Gastroesophageal sphincter (tissue), 4 donors: ENCODE data around the gene AMOTL1. TPM values are rescaled to one million over a fixed set of nuclear protein-coding genes. Genes with fewer than 3 reads are reported as not detected.

Experiments used
- ATAC-seq: fragments of 150-250 bp; one replicate; pipeline ENCODE4 v1.9.1; 2016; ENCODE audit warnings: mild to moderate bottlenecking, moderate library complexity
- H3K27ac ChIP-seq, 4 donors: fragments of 200-600 bp; sonication (generic) in 3 of 4; 1 replicate in 3 of 4; 2 replicates in 1 of 4; pipeline ENCODE4 v1.5.1; 2016 to 2019
- H3K27me3 ChIP-seq: fragments of 200-600 bp; sonication (generic); one replicate; pipeline ENCODE4 v1.5.1; 2019
- H3K36me3 ChIP-seq, 2 donors: fragments of 200-600 bp; sonication (generic); one replicate each; pipeline ENCODE4 v1.5.1; 2019; ENCODE audit warnings: control low read depth in 1 of 2
- H3K4me1 ChIP-seq, 3 donors: fragments of 200-600 bp; sonication (generic); 1 replicate in 2 of 3; 2 replicates in 1 of 3; pipeline ENCODE4 v1.5.1; 2016 to 2019; ENCODE audit warnings: control low read depth in 2 of 3
- H3K4me3 ChIP-seq, 2 donors: fragments of 200-600 bp; sonication (generic); one replicate each; pipeline ENCODE4 v1.5.1; 2019; ENCODE audit warnings: mild to moderate bottlenecking in 1 of 2, moderate library complexity in 1 of 2
- H3K9me3 ChIP-seq, 3 donors: fragments of 200-600 bp; sonication (generic); one replicate each; pipeline ENCODE4 v1.5.1; 2017 to 2019; ENCODE audit warnings: control low read depth in 2 of 3
- EP300 ChIP-seq: sonication (generic); formaldehyde crosslinking; IDR thresholded peaks from one replicate; pipeline ENCODE4 v1.6.1; 2017; ENCODE audit warnings: antibody characterized with exemption, mild to moderate bottlenecking
- POLR2A ChIP-seq, 2 donors: fragments of 450-650 bp; IDR thresholded peaks; one replicate each; pipeline ENCODE4 v1.6.1; 2017; ENCODE audit warnings: antibody characterized with exemption in 2 of 2, mild to moderate bottlenecking in 2 of 2, moderate library complexity in 1 of 2
- POLR2AphosphoS5 ChIP-seq: sonication (generic); formaldehyde crosslinking; IDR thresholded peaks from one replicate; pipeline ENCODE4 v1.6.1; 2017; ENCODE audit warnings: antibody characterized with exemption
- WGBS, 2 donors: methylation state at CpG; one replicate each; pipeline ENCODE4 v1.1.5; 2018; ENCODE audit warnings: low coverage in 1 of 2; 5-methylcytosine and 5-hydroxymethylcytosine counted together
- total RNA-seq, 4 donors: library from RNA; depleted of rRNA; stranded (reverse); fragments of >200 nt; gene quantifications; one replicate each; pipeline ENCODE4 v1.1.0, GENCODE V29; 2016
- TF ChIP-seq, protein P1 (sequence below), 4 experiments: fragments of 200-600 bp in 2 of 4; fragments of 450-650 bp in 2 of 4; sonication (generic) in 1 of 4; IDR thresholded peaks; one replicate each; pipeline ENCODE4 v1.5.1; 2017 to 2019; ENCODE audit warnings: antibody characterized with exemption in 4 of 4, mild to moderate bottlenecking in 2 of 4, moderate library complexity in 2 of 4

AMOTL1 gene
- total RNA-seq, 4 donors from 2014 or later = 136 to 215 (median 176) TPM

DNA sequence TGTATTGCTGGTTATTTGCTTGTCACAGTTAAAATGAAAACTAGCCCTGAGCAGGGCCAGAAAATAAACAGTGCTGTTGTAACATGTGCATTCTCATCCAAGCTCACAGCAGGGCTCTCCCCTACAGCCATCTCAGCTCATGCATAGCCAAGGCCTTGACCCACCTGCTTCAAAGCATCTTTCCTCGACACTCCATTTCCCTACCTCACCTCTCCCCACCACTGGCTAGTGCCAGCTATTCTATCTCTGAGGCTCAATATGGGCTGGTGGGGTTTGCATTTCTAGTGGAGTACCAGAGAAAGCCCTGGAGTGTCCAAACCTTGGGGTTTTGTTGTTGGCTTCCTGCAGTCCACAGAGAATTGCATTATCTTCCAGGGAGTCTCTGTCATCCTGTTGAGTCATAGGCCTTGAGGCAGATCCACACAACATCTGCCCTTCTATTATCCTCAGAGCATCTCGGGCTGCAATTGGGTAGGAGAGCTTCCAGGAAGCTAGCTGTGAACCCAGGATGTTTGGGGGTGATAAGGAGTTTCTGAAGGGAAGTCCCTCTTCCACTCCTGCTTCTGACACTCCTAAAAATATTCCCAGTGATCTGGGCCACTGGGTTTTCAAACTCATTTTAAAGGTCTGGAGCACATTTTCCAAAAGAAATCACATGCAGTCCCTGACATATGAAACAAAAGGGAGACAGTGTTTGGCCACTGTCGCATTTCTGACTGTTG is 36.1 kb upstream of the AMOTL1 start:
- TF ChIP-seq POLR2AphosphoS5 (no peak), EP300 (no peak), POLR2A (IDR thresholded peaks at IDR 0.05) (no peak)
- TF ChIP-seq, protein P1, sequence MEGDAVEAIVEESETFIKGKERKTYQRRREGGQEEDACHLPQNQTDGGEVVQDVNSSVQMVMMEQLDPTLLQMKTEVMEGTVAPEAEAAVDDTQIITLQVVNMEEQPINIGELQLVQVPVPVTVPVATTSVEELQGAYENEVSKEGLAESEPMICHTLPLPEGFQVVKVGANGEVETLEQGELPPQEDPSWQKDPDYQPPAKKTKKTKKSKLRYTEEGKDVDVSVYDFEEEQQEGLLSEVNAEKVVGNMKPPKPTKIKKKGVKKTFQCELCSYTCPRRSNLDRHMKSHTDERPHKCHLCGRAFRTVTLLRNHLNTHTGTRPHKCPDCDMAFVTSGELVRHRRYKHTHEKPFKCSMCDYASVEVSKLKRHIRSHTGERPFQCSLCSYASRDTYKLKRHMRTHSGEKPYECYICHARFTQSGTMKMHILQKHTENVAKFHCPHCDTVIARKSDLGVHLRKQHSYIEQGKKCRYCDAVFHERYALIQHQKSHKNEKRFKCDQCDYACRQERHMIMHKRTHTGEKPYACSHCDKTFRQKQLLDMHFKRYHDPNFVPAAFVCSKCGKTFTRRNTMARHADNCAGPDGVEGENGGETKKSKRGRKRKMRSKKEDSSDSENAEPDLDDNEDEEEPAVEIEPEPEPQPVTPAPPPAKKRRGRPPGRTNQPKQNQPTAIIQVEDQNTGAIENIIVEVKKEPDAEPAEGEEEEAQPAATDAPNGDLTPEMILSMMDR (IDR thresholded peaks at IDR 0.05) = no peak
- Histone ChIP-seq H3K27ac (peak overlapping the region in 3 of 4 donors; percentile 71 to 78 (median 73)), H3K4me1 (peaks cover 0 to 50% (median 0%) of the 10 kb centered on the region in 3 donors), H3K4me3 (no peak overlapping the region), H3K36me3 (no peaks in the 10 kb centered on the region), H3K9me3 (no peaks in the 10 kb centered on the region), H3K27me3 (no peaks in the 10 kb centered on the region)
- ATAC-seq = peak; percentile 85
- 50 to 56% methylated on average over 1 to 3 of the region's 3 CpGs for WGBS, 2 donors

DNA sequence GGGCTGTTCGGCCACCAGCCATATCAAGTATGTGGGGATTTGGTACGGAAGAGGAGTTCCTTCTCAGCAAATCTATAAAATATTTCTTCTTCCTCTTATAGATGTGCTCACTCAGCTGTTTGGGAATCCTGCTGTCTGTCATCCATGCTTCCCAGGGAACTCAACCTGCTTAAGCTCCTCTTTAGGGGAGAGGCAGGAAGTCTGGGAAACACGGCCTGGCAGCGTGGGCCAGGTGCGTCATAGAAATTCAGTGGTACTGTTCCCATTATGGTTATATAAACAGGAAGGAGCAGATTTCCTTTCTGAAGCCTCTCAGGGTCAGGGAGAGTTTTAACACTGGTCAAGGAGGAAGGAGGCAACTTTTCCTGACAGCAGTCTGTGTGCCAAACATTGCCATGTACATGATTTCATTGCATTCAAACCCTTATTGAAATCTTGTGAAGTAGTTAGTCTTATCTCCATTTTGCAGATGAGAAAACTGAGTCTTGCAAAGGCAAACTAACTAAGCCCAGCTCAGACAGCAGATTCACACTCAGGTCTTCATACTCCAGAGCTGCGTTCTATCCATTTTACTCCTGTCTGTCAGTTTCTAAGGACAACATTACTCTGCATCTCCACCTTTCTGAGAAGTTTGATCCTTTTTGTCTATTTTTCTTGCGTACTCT is 35.4 kb upstream of the AMOTL1 start:
- ATAC-seq = peak; percentile 74
- H3K9me3 ChIP-seq = no peaks in the 10 kb centered on the region
- no peaks in the 10 kb centered on the region for H3K27me3 ChIP-seq
- peak overlapping the region in 3 of 4 donors; percentile 71 to 78 (median 73) for H3K27ac ChIP-seq
- WGBS, 2 donors = 59 to 61% methylated on average over 7 of the region's 7 CpGs
- H3K36me3 ChIP-seq = no peaks in the 10 kb centered on the region
- no peak overlapping the region for H3K4me3 ChIP-seq
- TF ChIP-seq, protein P1 (IDR thresholded peaks at IDR 0.05) = no peak
- TF ChIP-seq POLR2A (IDR thresholded peaks at IDR 0.05) = no peak
- no peak for TF ChIP-seq POLR2AphosphoS5
- no peak for TF ChIP-seq EP300
- H3K4me1 ChIP-seq = peaks cover 0 to 57% (median 5%) of the 10 kb centered on the region in 3 donors

DNA sequence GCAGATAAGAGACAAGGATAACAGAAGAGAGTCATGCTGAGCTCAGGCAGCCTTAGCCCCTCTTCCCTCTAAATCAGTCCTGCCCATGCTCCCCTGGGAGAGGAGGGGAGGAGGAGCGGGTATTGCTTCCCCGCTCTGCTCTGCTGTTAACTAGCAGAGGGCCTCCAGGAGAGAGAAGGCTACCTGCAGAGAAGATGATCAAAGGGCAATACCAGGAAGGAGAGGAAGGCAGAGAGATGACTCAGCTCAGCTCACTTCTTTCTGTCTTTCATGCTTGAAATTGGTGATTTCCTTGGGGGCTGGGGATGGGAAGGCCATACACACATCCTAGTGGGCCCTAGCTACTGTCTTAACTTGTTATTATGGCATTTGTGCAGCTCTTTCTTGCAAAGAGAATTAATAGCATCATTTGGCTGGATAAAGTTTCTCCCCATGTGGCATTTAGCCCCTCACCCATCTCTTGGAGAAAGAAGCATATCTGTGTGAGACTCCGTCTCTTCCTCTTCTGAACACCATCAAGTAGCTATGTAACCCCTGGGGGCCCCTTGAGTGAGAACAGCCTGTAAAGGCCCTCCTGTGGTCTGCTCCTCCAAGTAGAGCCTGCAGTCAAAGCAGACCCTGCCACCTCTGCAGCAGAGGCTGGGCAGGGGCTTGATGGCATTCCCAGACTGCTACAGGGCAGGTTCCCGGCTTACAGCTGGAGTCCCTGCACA is 33.4 kb upstream of the AMOTL1 start:
- ATAC-seq = no peak

DNA sequence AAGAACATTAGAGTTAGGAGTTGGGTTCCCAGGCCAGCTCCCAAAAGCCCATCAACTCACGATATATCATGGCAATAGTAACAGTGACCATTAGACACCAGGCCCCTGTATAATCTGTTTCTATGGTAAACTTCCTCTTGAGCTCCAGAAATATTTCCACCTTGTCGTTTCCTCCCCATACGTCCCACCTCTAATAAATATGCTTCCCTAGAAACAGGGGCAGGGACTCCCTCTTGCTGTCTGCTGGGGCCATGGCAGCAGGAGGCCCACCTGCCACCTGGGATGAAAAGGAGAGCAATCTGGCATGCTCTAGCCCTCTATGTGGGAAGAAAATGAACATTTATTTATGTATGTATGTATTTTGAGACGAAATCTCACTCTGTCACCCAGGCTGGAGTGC is 32.2 kb upstream of the AMOTL1 start:
- no peaks in the 10 kb centered on the region for H3K27me3 ChIP-seq
- no peaks in the 10 kb centered on the region for H3K9me3 ChIP-seq
- H3K4me3 ChIP-seq = no peak overlapping the region
- H3K4me1 ChIP-seq = peaks cover 0 to 76% (median 9%) of the 10 kb centered on the region in 3 donors
- 45 to 49% methylated on average over 3 to 4 of the region's 4 CpGs for WGBS, 2 donors
- no peaks in the 10 kb centered on the region for H3K36me3 ChIP-seq
- TF ChIP-seq, protein P1 (IDR thresholded peaks at IDR 0.05) = no peak
- TF ChIP-seq EP300 (no peak), POLR2A (IDR thresholded peaks at IDR 0.05) (no peak), POLR2AphosphoS5 (no peak)
- ATAC-seq = no peak
- H3K27ac ChIP-seq = peak overlapping the region in 1 of 4 donors; percentile 30

More for the DNA sequence above, 33.4 kb upstream of the AMOTL1 start:
- TF ChIP-seq POLR2AphosphoS5 (no peak), EP300 (no peak), POLR2A (IDR thresholded peaks at IDR 0.05) (no peak)
- TF ChIP-seq, protein P1 (IDR thresholded peaks at IDR 0.05) = no peak
- H3K27me3 ChIP-seq = no peaks in the 10 kb centered on the region
- H3K4me3 ChIP-seq = no peak overlapping the region
- no peaks in the 10 kb centered on the region for H3K36me3 ChIP-seq
- H3K4me1 ChIP-seq = peaks cover 0 to 71% (median 5%) of the 10 kb centered on the region in 3 donors
- no peaks in the 10 kb centered on the region for H3K9me3 ChIP-seq
- whole genome bisulfite sequencing, 2 donors = 92 to 100% methylated on average over 1 to 2 of the region's 4 CpGs
- peak overlapping the region in 1 of 4 donors; percentile 42 for H3K27ac ChIP-seq
